ENCODE data around the gene TBL3.

- TF ChIP-seq CTCF (IDR thresholded peaks at IDR 0.05), result no peak
- TF ChIP-seq POLR2A (IDR thresholded peaks at IDR 0.05), result no peak
Observed at GRCh38 chr16:2024032-2024420, 52.2 kb downstream of the TBL3 start.
